HL-60/S4 treated with retinoic acid at 250 ng/mL for 4 days and 3 days (cell line): ENCODE measurements around the gene CPLX3.

ENCODE experiments used
- in situ Hi-C: fragments of 300-500 bp; cut with MboI; formaldehyde crosslinking; loops from 2 replicates; pipeline ENCODE4 v1.7.0; 2022; ENCODE audit warnings: low sequenced_read_pairs

CPLX3 gene

DNA sequence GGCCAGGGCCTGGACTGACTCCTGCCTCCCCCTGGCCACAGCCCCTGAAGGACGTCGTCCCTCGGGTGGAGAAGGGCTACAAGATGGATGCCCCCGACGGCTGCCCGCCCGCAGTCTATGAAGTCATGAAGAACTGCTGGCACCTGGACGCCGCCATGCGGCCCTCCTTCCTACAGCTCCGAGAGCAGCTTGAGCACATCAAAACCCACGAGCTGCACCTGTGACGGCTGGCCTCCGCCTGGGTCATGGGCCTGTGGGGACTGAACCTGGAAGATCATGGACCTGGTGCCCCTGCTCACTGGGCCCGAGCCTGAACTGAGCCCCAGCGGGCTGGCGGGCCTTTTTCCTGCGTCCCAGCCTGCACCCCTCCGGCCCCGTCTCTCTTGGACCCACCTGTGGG lies 24.1 kb upstream of the CPLX3 start:
- in situ Hi-C loops: no loop called here

DNA sequence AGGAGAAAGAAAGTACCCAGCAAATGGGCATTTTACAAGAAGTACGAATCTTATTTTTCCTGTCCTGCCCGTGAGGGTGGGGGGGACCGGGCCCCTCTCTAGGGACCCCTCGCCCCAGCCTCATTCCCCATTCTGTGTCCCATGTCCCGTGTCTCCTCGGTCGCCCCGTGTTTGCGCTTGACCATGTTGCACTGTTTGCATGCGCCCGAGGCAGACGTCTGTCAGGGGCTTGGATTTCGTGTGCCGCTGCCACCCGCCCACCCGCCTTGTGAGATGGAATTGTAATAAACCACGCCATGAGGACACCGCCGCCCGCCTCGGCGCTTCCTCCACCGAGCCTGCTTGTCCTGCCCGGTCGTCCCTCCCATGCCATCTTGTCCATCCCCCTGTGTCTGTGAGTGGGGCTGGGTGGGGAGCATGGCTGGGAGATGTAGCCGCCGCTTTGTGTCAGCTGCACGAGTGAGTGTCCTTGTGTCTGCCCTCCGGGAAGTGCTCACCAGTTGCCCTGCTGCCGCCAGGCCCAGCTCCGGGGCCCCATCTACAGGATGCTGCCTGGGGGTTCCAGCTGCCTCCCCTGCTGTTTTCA lies 23.5 kb upstream of the CPLX3 start:
- in situ Hi-C loops: no loop called here

DNA sequence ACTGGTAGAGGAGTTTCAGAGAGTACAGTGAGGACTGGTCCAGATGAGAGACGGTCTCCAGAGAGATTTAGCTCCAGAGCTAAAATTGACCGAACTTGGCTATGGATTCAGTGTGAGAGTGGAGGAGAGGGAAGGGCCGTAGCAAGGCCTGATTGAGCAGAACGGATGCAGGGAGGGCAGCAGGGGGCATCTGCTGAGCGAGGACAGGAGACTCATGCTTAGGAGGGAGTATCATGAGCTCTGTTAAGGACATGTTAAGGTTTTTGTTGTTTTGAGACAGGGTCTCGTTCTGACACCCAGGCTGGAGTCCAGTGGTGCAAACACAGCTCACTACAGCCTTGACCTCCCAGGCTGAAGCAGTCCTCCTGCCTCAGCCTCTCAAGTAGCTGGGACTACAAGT lies 21.5 kb upstream of the CPLX3 start:
- in situ Hi-C loops: no loop called here

DNA sequence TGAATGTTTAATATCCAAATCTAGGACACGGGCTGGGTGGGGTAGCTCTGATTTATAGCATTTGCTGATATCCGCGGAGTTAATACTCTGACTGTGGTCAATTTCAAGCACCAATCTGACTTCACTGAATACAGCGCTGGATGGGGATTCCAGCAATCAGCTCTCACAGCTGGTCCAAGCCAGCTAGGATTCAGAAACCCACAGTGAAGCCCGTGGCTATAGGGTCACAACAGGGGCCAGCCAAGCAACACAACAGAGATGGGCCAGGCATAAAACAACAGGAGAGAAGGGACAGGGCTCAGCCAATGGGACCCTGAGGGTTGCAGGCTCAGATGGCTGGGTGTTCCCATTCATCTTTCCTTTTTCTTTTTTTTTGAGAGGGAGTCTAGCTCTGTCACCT lies 19.1 kb upstream of the CPLX3 start:
- in situ Hi-C loops: no loop called here

DNA sequence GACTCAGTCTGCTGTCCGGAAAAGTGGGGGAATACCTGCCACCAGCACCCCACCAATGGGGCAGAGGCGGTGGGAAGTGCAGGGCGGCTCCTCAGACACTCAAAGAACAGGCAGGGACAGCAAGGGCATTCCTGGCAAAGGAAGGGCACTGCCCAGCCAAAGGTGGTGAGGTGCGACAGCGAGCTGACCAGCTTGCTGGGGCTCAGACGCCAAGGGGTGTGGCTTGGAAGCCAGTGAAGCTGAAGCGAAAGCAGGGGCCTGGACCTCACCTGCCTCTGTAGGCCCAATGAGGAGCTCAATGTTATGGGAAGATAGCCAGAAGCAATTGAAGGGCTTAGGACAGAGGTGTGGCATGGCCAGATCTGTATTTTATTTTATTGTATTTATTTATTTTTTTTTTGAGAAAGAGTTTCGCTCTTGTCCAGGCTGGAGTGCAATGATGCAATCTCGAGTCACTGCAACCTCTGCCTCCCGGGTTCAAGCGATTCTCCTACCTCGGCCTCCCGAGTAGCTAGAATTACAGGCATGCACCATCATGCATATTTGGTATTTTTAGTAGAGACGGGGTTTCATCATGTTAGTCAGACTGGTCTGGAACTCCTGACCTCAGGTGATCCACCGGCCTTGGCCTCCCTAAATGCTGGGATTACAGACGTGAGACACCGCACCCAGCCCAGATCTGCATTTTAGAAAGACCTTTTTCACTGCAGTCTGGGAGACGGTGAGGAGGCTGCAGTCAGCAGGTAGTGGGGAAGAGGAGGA lies 18.2 kb upstream of the CPLX3 start:
- in situ Hi-C loops: no loop called here

DNA sequence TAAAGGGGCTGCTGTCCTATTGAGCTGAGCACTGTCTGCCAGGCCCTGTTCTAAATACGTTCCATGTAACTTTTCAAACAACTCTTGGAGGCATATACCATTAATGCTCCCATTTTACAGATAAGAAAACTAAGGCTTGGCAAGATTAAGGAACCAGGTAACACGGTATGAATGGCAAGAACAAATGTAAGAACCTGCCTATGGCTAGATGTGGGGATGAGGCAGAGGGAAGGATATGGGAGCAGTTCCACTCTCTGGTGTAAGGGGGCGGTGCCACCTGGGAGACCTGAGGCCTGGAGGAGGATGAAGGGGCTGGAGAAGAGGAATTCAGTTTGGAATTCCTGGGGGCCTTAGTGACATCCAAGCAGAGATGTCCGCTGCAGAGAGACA lies 17.6 kb upstream of the CPLX3 start:
- in situ Hi-C loops: no loop called here

DNA sequence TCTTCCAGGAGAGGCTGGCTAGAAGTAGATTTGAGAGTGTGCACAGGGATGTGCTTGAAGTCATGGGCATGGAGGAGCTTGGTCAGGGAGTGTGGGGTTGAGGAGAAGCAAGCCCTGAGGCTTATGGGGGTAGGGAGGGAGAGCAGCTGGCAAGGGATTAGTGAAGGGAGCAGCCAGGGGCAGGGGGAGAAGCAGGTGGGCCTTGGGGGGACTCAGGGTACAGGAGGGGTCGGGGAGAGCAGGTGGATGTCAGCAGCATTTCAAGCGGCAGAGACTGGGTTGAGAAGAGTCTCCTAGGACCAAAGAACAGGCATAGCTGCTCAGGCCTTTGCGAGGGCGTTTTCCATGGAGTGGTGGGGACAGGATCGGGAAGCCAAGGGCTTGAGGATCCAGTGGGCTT lies 17.2 kb upstream of the CPLX3 start:
- in situ Hi-C loops: no loop called here

DNA sequence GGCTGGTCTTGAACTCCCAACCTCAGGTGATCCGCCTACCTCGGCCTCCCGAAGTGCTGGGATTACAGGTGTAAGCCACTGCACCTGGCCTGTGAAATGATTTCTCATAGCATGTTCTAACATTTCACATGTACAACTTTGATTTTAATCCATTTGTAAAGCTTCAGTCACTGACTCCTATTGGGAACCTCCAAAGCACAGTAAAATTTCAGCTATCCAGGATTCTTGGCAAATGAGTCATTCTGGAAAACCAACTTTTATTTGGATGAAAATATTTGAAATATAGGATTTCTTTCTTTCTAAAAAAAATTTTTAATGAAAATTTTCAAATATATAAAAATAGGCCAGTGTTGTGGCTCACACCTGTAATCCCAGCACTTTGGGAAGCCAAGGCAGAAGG lies 16.5 kb upstream of the CPLX3 start:
- in situ Hi-C loops: no loop called here

DNA sequence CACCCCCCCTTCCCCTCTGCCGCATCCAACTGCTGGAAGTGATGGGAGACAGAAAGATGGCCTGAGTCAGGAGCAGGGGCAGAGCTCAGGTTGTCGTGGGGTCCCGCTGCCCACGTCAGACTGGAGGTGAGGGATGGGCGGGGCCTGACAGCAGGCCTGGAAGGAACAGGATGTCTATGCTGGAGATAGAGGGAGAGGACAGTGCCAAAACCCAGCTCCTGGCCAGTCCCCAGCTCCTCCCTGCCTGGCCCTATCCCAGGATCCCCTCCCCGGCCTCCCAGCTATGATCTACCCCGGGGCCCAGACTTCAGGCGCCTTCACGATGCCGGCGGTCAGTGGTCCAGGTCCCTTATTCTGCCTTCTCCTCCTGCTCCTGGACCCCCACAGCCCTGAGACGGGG lies 13.9 kb upstream of the CPLX3 start, which contains the start of gene LMAN1L:
TSS of gene LMAN1L (plus strand) at position 303 of the 400 bp plus-strand sequence. CDS start at position 323, 20 bp downstream.
- in situ Hi-C loops: no loop called here

DNA sequence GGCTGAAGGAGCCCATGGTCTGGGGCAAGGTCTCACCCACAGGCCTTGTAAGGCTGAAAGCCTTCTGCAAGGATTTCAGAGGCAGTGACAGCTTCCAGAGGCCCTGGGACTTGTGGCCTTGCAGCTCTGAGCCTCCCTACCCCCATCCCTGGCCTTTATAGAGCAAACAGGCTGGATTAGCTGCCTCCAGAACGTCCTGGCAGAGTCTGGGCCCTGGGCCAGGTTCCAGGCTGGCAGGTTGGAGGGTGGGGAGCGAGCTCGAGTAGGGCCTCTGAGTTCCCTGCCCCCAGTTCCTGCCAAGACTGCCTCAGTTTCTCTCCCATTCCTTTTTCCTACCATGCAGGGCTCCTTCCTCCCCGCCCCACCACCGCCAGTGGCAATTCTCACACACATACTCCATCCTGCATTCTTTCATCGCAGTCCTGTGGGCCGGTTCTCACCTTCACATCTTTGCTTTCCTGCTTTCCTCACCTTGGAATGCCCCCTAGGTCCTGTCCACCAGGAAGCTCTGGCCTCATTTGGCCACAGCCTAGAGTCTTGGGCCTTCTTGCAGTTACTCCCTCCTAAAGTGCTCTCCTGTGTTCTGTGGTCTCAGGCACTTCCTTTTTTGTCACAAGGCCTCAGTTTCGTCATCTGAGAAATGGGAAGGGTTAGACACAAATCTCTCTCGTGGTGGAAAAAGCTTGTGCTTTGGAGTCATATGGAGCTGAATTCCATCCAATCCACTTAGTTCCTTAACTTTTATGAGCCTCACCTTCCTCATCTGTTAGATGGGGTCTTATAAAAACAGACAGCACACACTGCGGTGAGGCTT lies 11.1 kb upstream of the CPLX3 start:
- in situ Hi-C loops: no loop called here

DNA sequence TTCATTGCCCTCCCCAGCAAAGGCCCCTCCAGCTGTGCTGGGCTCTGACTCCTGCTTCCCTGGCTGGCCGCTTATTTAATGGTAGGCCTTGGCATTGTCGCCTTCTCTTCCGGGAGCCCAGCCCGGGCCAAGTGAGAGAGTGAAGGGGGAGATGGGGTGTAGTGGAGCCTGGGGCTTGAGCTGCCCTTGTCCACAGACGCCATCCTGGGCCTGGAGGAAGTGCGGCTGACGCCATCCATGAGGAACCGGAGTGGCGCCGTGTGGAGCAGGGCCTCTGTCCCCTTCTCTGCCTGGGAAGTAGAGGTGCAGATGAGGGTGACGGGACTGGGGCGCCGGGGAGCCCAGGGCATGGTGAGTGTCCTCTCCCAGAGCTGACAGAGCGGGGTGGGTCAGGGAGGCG lies 10.5 kb upstream of the CPLX3 start:
- in situ Hi-C loops: no loop called here

DNA sequence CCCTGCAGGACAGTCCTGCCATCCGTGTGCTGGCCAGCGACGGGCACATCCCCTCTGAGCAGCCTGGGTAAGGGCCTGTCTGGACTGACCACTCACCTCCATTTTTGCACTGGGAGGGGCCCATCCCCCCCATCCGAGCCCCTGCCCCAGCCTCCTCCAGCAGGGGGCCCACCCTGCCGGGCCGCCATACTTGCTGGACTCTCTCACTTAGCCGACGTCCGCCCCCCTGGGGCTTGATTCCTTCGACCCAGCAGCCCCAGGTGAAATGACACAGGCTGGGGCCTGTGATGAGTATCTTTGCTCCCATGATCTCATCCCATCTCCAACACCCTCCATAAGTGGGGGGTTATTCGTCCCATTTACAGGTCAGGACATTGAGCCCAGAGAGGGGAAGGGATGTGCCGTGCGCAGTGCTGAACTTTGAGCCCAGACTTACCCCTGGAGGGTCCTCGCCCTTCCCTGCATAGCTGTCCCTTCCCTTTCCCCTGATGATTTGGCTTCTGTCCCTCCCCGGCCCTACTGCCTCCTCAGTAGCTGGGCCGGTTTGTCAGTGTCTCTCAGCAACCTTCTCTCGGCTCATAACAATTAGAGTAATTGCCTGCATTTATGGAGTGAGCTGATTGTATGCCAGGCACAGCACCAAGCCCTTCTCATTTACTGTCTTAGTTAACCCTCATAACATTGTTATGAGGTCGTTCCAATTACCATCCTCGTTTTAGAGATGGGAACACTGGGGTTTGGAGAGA lies 9.6 kb upstream of the CPLX3 start:
- in situ Hi-C loops: no loop called here

DNA sequence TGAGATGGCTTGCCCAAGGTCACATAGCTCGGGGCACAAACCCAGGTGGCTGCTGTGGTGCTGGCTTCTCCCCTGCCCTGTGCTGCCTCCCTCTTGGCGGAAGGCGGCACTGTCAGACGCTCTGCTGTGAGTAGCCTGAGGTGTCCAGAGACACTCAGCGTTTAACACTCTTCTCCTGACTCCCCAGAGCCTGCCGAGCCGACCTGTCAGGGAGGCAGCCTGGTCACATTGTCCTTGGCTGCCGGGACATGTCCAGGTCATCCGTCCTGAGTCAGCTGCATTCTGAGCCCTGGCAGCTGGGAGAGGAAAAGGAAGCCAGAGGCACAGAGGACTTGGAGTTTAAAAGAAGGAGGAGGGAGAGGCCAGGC lies 9.1 kb upstream of the CPLX3 start:
- in situ Hi-C loops: no loop called here

DNA sequence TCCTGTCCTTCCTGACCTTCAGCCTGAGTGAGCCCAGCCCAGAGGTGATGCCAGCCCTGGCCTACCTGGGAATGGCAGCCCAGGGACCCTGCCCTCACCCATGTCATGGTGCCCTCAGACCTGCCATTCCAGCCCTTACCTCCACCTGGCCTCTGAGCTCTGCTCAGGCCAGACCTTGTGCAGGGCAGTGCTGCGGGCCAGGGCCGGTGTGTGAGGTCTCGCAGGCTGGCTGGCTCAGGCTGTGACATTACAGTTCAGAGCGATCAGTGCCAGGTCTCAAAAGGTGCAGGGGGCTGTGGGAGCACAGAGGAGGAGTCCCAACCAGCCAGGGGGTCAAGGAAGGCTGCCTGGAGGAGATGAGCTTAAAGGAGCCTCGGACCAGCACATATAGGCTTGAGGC lies 6.4 kb upstream of the CPLX3 start:
- in situ Hi-C loops: no loop called here

DNA sequence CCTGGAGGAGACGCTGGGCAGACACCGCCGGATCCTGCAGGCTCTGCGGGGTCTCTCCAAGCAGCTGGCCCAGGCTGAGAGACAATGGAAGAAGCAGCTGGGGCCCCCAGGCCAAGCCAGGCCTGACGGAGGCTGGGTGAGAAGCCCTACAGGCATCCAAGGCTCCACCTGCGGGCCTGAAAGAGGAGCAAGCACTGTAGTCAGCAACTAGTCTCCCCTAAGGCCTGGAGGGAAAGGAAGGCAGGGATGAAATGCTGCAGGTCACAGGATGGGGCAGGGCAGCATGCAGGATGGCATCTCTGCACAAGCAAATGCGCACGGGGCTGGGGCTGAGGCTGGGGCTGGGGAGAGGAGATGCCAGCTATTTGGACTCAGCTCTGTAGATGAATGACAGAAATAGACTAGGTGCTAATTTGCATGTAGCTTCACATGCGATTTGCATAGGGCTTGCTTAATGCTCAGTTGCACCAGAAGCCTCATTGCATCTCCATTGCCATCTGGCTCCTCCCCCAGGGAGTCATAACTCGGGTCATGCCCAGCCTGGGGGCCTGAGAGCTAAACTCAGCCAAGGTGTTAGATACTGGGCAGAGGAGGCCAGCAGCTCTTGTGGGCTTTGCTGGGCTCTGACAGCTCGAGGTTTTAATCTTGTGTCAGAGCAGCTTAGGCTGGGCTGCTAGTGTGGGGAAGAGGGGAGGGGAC lies 5.2 kb upstream of the CPLX3 start:
- in situ Hi-C loops: no loop called here

DNA sequence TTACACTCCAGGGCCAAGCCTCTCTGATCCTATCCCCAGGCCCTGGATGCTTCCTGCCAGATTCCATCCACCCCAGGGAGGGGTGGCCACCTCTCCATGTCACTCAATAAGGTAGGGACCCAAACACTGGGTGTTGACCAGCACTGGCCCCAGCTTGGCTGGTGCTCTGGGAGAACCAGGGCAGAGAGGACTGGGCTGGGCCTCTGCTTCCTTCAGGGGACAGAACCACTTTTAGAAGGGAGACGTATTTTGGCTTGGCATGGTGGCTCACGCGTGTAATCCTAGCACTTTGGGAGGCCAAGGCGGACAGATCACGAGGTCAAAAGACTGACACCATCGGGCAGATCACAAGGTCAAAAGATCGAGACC lies 4.7 kb upstream of the CPLX3 start:
- in situ Hi-C loops: no loop called here

DNA sequence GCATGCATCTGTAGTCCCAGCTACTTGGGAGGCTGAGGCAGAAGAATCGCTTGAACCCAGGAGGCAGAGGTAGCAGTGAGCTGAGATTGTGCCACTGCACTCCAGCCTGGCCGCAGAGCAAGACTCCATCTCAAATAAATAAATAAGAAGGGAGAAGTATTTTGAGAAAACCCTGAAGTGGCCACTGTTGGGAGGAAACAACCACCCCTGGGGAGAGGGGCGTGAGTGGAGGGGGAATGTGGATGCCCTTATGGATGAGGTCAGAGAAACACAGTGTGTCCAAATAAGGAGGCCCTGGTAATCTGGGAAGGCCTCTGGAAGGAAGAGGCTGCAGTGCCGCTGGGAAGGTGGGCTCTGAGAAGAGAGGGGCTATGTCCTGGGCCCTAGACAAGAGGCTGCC lies 4.2 kb upstream of the CPLX3 start:
- in situ Hi-C loops: no loop called here

DNA sequence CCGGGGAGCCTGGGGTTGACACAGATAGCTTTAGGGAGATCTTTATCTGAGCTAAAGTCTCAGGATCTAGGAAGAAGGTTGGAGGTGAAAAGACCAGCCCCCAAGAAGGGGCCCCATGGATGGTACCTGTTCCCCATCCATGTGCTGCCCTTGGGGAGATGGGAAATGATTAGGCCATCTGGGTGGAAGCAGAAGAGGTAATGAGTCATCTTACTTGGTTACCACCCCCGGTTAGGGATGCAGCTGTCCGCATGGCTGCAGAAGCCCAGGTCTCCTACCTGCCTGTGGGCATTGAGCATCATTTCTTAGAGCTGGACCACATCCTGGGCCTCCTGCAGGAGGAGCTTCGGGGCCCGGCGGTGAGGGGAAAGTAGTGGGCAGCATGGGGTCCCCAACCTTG lies 3.1 kb upstream of the CPLX3 start:
- in situ Hi-C loops: no loop called here

DNA sequence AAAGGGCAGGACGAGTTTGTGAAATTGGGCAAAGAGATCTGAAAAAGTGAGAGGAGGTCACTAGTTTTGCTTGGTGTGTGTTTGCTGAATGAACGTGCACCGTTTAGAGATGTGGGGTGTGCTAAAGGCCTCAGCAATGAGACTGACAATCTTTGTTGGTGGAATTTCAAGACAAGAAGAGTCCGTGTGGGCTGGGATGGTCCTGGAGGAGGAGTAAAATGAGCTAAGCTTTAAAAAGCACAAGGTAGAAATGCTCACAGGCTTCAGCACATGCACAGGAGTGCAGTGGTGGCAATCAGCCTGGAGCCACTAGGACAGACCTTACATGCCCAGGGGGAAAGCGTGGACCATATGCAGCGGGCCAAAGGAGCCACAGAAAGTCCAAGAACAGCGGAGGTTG lies 1.5 kb upstream of the CPLX3 start:
- in situ Hi-C loops: no loop called here

DNA sequence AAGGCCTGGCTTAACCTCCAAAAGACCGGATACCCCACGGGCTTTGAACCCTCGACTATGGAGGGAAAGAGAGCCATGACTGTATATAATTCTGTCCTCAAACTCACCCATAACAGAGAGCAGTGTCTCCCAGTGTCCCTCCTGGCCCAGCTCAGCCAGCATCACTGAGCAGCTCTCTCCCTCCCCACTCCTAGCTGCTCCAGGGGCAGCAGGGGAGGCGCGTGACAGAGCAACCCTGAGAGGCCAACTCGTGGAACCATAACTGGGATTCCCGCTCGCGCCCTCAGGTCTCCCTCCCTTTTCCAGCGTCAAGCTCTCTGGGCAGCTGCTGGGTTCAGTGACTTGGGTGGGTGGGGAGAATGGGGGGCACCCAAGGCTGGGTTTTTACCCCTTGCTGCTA lies 561 bp upstream of the CPLX3 start:
- in situ Hi-C loops: no loop called here

DNA sequence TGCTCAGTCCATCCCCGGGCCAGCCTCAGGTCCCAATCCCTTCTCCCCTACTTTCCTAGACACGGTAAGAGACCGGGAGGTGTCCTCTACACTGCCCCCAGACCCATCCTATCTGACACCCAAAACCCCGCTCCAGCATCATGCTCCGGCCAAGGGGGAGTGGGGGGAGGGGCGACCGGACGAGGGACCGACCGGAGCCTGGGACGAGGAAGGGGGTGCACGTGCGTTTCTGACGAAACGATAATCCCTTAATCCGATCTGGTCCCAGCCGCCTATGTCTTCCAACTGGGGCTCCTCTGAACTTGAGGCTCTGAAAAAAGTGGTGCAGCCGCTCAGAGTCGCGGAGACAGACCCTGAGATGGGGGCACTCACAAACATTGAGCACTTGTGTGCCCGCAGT lies 494 bp downstream of the CPLX3 start:
- in situ Hi-C loops: no loop called here
